Raji (cell line): ENCODE measurements around the gene PREX1.

Experiments used
- POLR2A ChIP-seq: IDR thresholded peaks from 2 replicates; pipeline ENCODE4 v1.6.1; 2011; ENCODE audit warnings: low read depth, low read length, control low read depth; ENCODE audit not compliant: insufficient read depth

Gene PREX1

DNA sequence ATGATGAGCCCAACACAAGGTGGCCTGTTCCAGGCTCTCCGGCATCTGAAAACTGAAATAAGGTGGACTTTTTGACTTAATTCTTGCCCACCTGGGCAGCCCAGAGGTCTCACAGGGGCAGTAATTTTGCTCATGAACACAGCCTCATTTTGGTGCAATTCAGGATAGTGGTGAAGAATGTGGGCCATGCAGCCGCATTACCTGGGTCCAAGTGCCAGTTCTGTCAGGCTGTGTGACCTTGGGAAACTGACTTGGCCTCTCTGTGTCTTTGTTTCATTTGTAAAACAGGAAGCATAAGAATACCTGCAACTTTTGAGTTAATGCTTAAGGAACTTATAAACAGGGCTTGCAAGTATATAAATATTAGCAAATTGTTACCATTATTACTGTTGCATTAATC is 5.6 kb downstream of the PREX1 start:
- TF ChIP-seq POLR2A, result no peak

DNA sequence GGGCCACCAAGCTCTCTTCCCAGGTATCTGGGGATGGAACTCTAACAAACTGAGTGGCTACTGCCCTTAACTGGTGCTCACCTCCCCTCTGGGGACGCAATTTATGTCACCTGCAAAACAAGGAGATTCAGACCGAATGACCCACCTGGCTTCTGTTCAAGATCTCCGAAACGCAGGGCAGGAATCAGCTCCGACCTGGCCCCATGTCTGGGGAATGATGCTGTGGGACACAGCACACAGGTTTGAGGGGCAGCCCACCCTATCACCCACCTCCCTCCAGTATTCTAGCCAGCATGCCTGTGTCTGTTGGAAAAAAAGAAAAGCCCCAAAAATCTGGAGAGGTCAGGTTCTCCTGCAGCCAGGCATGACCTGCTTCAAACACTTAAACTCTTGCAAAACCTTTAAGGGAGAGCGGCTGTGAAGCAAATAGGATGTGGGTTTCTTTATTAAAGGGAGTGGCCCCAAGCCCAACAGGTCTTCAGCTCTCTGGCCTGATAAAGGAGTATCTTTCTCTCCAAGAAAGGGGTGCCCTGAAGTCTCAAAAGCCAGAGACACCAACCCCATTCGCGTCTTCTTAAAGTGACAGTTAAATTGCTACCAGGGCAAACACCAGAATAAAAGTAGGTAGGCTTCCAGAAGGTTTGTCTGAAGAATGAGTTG is 6.4 kb downstream of the PREX1 start:
- TF ChIP-seq POLR2A, result no peak

DNA sequence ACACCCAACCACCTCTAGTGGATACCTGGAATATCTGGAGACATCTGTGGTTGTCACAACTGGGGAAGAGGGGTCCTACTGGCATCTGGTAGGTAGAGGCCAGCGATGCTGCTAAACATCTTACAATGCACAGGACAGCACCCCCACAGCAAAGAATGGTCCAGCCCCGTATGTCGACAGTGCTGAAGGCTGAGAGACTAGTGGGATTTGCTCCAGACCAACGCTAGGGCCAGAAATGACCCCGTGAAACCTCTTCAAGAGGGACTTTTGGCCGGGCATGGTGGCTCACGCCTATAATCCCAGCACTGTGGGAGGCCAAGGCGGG is 7.2 kb downstream of the PREX1 start:
- no peak for TF ChIP-seq POLR2A

DNA sequence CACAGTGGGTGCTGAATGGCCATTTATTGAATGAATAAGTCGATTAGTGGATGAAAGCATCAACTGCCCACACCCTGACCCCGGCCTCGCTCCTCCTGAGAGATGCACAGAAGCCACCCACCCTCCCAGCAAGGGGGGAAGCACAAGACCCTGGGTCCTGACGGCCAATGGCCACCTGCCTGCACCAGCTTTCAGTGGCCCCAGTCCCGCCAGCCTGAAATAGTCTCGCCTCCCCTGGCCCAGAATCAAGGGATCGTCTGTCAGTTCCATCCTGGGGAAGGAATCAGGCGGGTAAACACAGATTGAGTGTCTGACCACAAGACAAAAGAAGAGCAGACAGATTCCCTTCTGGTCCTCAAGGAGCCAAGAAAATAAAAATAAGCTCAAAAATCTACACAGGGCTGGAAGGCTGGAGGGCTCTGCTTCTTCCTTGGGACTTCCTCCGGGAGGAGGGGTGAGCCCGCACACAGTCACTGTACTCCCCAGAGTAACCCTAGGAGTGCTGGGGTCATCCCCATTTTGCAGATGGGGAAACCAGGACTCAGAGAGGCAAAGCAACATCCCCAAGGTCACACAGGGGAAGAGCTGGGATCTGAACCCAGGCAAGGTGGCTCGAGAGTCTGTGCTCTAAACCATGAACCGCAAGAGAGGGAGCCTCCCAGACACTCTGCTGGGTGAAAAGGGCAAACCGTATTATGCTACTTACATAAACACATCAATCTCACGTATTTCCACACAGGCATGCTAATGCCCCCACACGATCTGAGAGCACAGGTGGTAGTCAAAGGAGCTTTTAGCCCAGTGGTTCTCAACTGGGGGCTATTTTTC is 7.8 kb downstream of the PREX1 start:
- TF ChIP-seq POLR2A, result no peak

DNA sequence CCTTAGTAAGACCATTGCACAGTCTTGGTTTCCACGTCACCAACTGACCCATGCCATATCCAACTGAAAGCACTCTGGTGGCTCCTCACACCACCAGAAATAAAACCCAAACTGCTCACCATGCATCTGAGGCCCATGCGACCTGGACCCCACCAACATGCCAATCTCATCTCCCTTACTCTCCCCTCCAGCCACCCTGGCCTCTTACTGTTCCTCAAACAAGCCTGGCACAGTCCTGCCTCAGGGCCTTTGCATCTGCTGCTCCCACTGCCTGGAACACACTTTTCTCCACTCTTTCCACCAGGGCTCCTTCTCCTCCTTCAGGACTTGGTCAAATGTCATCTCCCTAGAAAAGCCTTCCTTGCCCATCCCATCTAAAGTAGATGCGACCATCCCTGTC is 8.7 kb downstream of the PREX1 start:
- TF ChIP-seq POLR2A, result no peak

DNA sequence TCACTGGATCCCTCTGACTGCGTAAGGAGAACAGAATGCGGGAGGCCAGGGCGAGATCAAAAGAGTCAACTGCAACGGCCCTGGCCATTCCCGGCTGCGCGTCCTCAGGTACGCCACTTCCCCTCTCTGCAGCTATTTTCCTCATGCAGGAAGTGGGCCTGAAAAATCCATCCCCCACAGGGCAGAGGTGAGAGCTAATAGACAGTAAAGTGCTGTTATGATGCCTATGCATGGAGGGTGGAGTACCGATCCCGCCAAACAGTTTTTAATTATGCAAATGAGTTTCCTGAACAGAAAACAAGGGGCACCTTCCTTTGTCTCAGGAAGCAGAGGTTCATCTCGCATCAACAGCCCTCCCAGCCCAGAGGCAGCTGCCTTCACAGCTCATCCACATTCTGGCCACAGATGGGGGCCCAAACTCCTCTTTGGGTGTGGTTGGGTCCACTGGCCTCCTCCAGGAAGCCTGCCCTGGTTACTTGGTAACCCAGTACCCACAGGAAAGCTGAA is 9.3 kb downstream of the PREX1 start:
- TF ChIP-seq POLR2A, result peak; percentile 59; the same call in 1 of the 2 replicates

DNA sequence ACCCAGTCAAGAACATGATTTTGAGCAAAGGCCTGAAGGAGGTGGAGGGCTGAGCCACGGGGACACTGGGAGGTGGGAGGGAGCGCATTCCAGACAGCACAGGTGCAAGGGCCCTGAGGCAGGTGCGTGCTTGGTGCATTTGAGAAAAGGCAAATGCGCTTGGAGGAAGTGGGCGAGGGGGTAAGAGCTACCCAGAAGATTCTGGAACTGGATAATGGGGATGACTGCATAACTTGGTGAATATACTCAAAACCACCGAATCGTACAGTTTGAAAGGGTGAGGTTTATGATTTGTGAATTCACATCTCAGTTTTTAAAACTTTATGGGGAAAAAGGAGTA is 9.8 kb downstream of the PREX1 start:
- no peak for TF ChIP-seq POLR2A

DNA sequence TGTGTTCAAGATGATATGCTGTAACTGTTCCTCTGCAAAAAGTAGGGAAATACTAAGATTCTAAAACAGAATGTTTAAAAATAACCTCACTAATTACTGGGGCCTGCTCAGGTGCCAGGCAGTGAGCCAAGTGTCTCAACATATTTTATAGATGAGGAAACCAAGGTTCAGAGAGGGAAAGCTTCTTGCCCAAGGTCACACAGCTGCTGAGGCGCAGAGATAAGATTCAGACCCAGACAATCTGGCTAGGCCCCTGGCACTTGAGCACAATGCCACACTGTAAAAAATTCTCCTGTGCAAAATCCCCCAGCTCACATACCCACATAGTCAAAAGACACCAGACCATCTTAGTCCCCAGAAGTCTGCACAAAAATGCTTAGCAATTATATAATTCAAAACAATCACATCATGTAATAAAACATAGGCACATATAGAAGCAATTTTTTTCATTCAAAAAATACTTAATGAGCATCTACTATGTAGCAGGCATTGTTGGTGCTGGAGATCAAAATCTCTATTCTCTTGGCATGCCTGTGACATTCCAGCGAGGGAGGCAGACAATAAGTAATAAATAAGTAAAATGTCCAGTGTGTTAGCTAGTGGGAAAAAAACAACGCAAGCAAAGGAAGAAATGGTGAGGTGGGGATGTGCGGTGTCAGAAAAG is 10.3 kb downstream of the PREX1 start:
- no peak for TF ChIP-seq POLR2A

DNA sequence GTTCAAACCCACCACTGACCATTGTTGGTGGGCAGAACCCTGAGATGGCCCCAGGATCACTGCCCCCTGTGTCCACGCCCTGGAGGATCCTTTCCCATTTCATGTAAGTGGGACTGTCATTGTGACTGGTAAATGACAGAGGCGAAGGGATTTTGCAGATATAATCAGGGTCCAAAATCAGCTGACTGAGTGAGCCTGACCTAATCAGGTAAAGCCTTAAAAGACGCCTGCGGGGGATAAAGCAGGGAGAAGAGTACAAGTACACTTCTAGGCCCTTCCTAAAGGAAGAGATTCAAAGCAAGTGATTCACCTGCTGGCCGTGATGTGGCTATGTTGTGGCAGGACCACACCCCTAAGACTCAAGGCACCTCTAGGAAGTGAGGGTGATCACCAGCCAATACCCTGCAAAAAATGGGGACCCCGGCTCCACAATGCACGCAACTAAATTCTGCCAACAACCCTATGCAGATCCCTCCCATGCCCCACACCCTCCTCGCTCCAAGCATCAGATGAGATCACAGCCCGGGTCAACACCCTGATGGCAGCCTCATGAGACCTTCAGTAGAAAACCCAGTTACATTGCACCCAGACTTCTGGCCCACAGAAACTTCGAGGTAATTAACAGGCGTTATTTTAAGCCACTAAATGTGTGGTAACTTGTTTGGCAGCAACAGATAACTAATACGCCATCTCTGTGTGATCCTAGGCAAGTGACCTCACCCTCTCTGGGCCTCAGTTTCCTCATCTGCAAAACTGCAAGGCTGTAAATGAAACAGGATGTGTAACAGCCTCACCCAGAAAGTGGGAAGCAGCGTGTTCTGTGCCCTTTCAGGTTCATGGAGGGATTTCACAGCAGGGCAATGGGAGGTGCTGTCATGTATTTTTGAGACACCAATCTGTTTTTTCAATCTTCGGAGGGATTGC is 11.3 kb downstream of the PREX1 start:
- TF ChIP-seq POLR2A, result no peak

DNA sequence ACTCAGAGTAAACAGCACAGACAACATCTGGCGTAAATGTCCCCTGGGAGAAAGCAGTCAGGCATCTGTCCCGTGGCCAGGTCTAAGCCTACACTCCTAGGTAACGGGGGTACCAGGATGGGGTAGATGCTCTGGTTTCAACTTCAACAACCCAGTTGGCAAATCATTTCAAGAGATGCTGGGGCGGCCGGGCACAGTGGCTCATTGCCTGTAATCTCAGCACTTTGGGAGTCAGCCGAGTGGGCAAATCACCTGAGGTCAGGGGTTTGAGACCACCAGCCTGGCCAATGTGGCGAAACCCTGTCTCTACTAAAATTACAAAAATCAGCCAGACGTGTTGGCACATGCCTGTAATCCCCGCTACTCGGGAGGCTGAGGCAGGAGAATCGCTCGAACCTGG is 12.3 kb downstream of the PREX1 start:
- TF ChIP-seq POLR2A, result no peak

DNA sequence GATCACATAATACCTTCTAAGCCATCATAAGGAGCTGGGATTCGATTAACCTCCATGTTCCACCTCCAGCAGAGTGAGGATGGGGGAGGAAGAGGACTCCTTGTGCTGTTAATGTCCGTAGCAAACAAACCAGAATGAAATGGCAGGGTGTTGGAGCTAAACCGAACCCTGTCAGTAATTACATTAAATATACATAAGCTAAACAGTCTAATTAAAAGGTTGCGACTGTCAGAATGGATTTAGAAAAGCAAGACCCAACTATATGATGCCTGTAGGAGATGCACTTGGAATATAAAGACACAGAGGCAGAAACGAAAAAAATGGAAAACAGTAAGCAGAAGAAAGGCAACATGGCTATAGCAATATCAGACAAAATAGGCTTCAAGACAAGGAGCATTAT is 13.2 kb downstream of the PREX1 start:
- no peak for TF ChIP-seq POLR2A

DNA sequence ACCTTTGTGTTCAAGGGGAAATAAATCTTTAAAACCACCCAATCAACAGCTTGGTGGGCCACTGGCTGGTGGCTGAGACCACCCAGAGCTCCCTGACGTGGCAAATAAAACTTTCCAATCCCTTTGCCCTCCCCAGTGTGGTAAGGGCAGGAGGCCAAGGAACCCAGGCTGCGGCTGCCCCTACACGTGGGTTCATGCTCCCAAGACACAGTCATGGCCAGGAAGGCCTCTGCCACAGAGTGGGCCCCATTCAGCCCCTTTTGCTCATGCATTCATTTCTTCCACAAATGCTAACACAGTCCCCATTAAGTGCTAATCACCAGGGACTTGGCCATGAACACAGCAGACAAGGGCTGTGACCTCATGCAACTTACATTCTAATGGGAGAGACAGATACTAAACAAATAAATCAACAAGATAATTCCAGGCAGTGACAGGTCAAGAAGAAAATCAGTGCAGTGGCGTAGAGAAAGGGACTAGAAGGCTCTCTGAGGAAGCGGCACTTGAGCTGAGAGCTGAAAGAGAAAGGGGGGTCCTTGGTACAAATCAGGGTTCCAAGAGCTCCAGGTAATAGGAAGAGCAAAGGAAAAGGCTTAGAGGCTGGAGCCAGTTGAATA is 13.8 kb downstream of the PREX1 start:
- TF ChIP-seq POLR2A, result no peak

DNA sequence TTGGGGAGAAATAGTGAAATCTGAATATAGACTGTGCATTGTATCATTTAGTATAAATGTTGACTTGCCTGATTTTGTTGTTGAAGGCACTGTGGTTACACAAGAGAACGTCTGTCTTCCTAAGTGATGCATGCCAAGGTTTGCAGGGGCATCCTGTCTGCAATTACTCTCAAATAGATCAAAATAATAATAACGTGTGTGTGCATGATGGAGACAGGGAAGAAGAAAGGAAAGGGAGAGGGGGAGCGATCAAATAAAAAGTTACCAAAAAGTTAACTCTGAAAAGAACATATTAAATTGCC is 14.4 kb downstream of the PREX1 start:
- no peak for TF ChIP-seq POLR2A

DNA sequence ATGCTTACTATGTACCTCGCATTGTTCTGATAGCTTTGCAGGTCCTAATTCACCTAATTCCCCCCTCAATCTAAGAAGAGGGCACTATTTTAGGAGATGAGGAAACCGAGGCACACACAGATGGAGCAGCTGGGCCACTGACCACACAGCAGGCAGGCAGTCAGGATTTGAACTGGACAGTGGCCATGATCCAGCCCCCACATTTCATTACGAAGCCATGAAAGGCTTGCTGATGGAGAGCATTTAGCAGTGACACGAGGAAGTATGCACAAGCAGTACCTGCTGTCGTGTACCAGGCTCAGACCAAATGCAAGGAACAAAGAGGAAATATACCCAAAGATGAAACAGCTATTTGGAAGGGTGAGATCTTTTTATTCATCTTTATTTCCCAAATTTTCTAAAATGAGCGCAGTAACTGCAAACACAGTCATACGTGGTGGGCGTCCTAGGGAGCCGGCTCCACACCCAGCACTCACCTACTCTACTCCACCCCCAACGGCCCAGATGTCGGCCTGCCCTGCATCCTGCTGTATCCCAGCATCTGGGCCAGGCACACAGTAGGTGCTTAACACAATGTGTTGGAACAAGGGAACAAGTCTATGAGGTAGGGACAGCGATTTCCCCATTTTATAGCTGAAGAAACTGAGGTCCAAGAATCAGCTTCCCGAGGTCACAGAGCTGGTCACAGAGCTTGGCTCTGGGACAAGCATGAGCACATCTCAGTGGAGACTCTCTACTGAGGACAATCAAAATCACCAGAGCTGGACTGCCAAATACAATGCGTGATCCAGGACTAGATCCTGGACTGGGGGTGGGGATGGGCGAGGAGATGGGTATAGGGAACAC is 15.0 kb downstream of the PREX1 start:
- no peak for TF ChIP-seq POLR2A

DNA sequence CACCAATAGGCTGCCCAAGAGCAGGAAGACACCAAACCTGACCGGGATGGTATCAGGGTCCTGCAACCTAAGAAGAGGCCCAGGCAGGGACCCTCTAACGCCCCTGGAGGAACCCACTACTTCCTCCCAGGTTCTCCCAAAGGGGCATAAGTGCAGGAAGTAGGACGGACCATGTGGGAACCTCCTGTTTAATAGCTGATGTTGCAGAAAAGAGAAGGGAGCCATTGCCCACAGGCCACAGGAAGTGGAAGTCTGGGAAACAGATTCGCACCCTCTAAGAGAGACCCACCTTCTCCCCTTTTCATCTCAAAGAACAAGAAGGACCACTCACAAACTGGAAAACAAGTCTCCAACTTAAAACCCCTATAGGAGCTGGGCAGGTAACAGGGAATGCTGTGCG is 18.1 kb downstream of the PREX1 start:
- TF ChIP-seq POLR2A, result no peak
